ENCODE measurements around the gene IFT80.

IFT80 gene

DNA sequence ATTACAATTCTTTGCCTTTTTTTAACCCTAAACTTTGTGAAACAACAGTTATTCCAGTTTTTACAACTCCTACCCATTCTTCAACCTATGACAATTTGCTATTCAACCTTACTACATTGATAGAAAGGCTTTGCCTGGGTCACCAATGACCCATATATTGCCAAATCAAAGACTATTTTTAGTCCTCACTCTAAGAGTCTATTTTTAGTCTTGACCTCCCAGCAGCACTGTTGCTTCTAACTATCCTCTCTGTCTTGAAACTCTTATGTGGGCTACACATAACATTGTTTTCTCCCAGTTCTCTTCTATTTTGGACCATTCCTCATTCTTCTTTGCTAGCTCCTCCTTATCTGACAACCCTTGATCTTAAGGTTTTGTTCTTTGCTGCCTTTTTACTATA, 102.4 kb downstream of the IFT80 start:
- TF ChIP-seq CEBPB (IDR thresholded peaks at IDR 0.05), result no peak
- TF ChIP-seq TEAD4 (IDR thresholded peaks at IDR 0.05), result no peak
- no peak for TF ChIP-seq EP300 (IDR thresholded peaks at IDR 0.05; ENCODE audit: borderline replicate concordance)
- no peak for TF ChIP-seq FOXM1 (IDR thresholded peaks at IDR 0.05; ENCODE audit: borderline replicate concordance, low read depth)
- TF ChIP-seq, protein P1, sequence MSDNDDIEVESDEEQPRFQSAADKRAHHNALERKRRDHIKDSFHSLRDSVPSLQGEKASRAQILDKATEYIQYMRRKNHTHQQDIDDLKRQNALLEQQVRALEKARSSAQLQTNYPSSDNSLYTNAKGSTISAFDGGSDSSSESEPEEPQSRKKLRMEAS (IDR thresholded peaks at IDR 0.05), result no peak
- no peak for TF ChIP-seq YY1 (IDR thresholded peaks at IDR 0.05; ENCODE audit: low read depth)
- TF ChIP-seq EGR1 (IDR thresholded peaks at IDR 0.05), result no peak
- no peak for TF ChIP-seq NFIC (IDR thresholded peaks at IDR 0.05)
- TF ChIP-seq CREB1 (IDR thresholded peaks at IDR 0.05; ENCODE audit: low read depth), result no peak
- TF ChIP-seq, protein P2, sequence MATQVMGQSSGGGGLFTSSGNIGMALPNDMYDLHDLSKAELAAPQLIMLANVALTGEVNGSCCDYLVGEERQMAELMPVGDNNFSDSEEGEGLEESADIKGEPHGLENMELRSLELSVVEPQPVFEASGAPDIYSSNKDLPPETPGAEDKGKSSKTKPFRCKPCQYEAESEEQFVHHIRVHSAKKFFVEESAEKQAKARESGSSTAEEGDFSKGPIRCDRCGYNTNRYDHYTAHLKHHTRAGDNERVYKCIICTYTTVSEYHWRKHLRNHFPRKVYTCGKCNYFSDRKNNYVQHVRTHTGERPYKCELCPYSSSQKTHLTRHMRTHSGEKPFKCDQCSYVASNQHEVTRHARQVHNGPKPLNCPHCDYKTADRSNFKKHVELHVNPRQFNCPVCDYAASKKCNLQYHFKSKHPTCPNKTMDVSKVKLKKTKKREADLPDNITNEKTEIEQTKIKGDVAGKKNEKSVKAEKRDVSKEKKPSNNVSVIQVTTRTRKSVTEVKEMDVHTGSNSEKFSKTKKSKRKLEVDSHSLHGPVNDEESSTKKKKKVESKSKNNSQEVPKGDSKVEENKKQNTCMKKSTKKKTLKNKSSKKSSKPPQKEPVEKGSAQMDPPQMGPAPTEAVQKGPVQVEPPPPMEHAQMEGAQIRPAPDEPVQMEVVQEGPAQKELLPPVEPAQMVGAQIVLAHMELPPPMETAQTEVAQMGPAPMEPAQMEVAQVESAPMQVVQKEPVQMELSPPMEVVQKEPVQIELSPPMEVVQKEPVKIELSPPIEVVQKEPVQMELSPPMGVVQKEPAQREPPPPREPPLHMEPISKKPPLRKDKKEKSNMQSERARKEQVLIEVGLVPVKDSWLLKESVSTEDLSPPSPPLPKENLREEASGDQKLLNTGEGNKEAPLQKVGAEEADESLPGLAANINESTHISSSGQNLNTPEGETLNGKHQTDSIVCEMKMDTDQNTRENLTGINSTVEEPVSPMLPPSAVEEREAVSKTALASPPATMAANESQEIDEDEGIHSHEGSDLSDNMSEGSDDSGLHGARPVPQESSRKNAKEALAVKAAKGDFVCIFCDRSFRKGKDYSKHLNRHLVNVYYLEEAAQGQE (IDR thresholded peaks at IDR 0.05; ENCODE audit: low read depth), result no peak
- no peak for TF ChIP-seq TCF12 (IDR thresholded peaks at IDR 0.05; ENCODE audit: low read depth)
- TF ChIP-seq RAD21 (IDR thresholded peaks at IDR 0.05; ENCODE audit: low read depth), result no peak
- TF ChIP-seq ZBTB7A (IDR thresholded peaks at IDR 0.05; ENCODE audit: low read depth), result no peak
- no peak for TF ChIP-seq TAF1 (IDR thresholded peaks at IDR 0.05; ENCODE audit: low read depth)
- TF ChIP-seq, protein P3, sequence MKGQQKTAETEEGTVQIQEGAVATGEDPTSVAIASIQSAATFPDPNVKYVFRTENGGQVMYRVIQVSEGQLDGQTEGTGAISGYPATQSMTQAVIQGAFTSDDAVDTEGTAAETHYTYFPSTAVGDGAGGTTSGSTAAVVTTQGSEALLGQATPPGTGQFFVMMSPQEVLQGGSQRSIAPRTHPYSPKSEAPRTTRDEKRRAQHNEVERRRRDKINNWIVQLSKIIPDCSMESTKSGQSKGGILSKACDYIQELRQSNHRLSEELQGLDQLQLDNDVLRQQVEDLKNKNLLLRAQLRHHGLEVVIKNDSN (IDR thresholded peaks at IDR 0.05), result no peak

DNA sequence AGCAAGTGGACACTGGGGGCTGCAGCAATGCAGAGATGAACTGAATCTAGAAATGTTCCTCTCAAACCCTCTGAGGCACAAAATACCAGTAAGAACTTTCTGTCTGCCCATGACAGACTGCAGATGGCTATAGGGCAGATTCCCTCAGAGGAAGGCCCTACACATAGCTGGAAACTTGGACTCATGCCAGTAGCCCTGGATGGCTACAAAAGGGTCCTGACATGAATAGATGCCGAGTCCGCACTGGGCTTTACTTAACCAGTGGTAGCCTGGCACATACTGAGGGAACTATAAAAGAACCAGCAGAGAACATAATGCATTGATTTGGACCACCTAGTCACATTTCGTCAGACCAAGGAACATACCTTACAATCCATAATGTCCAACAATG, 107.1 kb downstream of the IFT80 start:
- TF ChIP-seq TEAD4 (IDR thresholded peaks at IDR 0.05) (no peak), EGR1 (IDR thresholded peaks at IDR 0.05) (no peak), TAF1 (IDR thresholded peaks at IDR 0.05; ENCODE audit: low read depth) (no peak), NFIC (IDR thresholded peaks at IDR 0.05) (peak; percentile 15; the same call in 1 of the 2 replicates)

DNA sequence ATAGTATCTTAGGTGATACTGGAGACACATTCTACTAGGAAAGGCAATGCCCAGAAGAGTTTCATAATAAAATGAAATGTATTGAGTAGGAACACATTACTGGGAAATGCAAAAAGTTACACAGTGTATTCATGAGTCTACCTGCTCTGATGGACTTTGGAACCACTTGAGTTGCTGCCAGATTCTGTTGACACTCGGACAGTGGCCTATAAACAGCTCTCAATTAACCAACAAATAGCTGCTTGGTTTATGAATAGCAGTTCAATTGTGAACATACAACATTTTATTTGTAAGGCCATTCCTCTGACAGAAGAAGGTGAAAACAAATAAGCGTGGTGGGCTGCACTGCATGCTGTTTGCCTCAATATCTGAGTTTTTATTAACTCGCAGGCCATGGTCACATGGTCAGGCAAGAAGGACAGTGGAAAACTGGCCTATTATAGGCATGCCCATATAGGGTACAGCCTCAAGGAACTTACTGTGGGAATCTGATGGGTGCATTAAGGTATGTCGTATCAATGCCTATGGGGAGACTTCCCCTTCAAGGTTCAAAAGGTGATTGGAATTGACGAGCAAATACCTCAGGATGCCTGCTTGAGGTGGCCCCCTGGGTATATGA, 107.6 kb downstream of the IFT80 start:
- no peak for TF ChIP-seq CEBPB (IDR thresholded peaks at IDR 0.05)
- TF ChIP-seq NFIC (IDR thresholded peaks at IDR 0.05), result no peak
- TF ChIP-seq, protein P1 (IDR thresholded peaks at IDR 0.05), result no peak
- no peak for TF ChIP-seq CREB1 (IDR thresholded peaks at IDR 0.05; ENCODE audit: low read depth)
- TF ChIP-seq FOXM1 (IDR thresholded peaks at IDR 0.05; ENCODE audit: borderline replicate concordance, low read depth), result no peak
- no peak for TF ChIP-seq TEAD4 (IDR thresholded peaks at IDR 0.05)
- no peak for TF ChIP-seq EGR1 (IDR thresholded peaks at IDR 0.05)
- TF ChIP-seq, protein P3 (IDR thresholded peaks at IDR 0.05), result no peak

DNA sequence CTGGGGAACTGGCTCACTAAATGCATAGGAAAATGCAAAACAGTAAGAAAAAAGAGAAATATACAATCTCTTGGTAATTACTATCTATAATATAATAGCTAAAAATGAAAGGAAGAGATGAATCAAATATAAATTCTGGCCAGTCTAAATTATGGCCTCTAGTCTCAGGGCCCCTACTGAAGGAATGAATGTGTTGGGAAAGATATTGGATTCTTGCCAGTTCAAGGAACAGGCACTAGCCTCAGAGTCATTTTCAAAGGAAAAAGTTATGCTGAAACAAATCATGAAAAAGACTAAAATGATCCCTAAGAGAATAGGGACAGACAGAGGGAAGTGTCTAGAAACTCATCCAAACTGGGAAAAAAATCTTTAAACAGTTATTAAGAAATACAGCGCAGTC, 111.4 kb downstream of the IFT80 start:
- no peak for TF ChIP-seq CEBPB (IDR thresholded peaks at IDR 0.05)
- no peak for TF ChIP-seq EP300 (IDR thresholded peaks at IDR 0.05; ENCODE audit: borderline replicate concordance)
- TF ChIP-seq NFIC (IDR thresholded peaks at IDR 0.05), result no peak
- TF ChIP-seq, protein P1 (IDR thresholded peaks at IDR 0.05), result no peak
- TF ChIP-seq EGR1 (IDR thresholded peaks at IDR 0.05), result no peak
- TF ChIP-seq RAD21 (IDR thresholded peaks at IDR 0.05; ENCODE audit: low read depth), result no peak
- no peak for TF ChIP-seq TEAD4 (IDR thresholded peaks at IDR 0.05)
- TF ChIP-seq ZBTB7A (IDR thresholded peaks at IDR 0.05; ENCODE audit: low read depth), result no peak
- no peak for TF ChIP-seq CREB1 (IDR thresholded peaks at IDR 0.05; ENCODE audit: low read depth)
- TF ChIP-seq, protein P3 (IDR thresholded peaks at IDR 0.05), result no peak
- no peak for TF ChIP-seq YY1 (IDR thresholded peaks at IDR 0.05; ENCODE audit: low read depth)
- TF ChIP-seq TCF12 (IDR thresholded peaks at IDR 0.05; ENCODE audit: low read depth), result no peak
- no peak for TF ChIP-seq TAF1 (IDR thresholded peaks at IDR 0.05; ENCODE audit: low read depth)
- no peak for TF ChIP-seq FOXM1 (IDR thresholded peaks at IDR 0.05; ENCODE audit: borderline replicate concordance, low read depth)
- TF ChIP-seq, protein P2 (IDR thresholded peaks at IDR 0.05; ENCODE audit: low read depth), result no peak

DNA sequence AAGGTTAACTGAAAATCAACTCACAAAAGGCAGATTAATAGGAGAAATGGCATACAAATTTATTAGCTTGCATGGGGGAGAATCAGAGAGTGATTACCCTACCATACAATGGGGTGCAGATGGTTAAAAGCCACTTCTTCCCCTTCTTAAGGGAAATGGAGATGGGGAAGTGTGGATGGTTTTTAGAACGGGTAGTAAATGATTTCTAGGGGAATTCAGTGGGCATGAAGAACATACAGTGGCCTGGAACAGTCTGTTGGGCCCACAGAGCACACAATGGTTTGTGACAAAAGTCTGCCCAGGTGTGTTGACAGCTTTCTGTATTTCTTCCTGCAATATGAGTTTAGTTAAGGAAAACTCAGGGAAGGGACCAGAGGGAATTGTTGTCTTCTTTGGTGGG, 112.8 kb downstream of the IFT80 start:
- TF ChIP-seq TCF12 (IDR thresholded peaks at IDR 0.05; ENCODE audit: low read depth) (no peak), CEBPB (IDR thresholded peaks at IDR 0.05) (no peak), RAD21 (IDR thresholded peaks at IDR 0.05; ENCODE audit: low read depth) (no peak), TEAD4 (IDR thresholded peaks at IDR 0.05) (no peak), EGR1 (IDR thresholded peaks at IDR 0.05) (no peak), EP300 (IDR thresholded peaks at IDR 0.05; ENCODE audit: borderline replicate concordance) (no peak), TAF1 (IDR thresholded peaks at IDR 0.05; ENCODE audit: low read depth) (no peak), NFIC (IDR thresholded peaks at IDR 0.05) (no peak), CREB1 (IDR thresholded peaks at IDR 0.05; ENCODE audit: low read depth) (no peak)
- TF ChIP-seq, protein P3 (IDR thresholded peaks at IDR 0.05), result no peak
- TF ChIP-seq, protein P2 (IDR thresholded peaks at IDR 0.05; ENCODE audit: low read depth), result no peak
- TF ChIP-seq, protein P1 (IDR thresholded peaks at IDR 0.05), result no peak

All from Ishikawa (cell line).